Uterus (tissue), 4 donors: Measurements from ENCODE around the gene WIZ. TPM values are rescaled to one million over a fixed set of nuclear protein-coding genes. Genes with fewer than 3 reads are reported as not detected.

Experiments used
- DNase-seq, 2 donors: peaks; one replicate each; pipeline ENCODE4 v3.0.0-alpha.2; 2019 to 2020
- H3K27ac ChIP-seq, 2 donors: fragments of 200-600 bp; sonication (generic); 1 replicate in 1 of 2; 2 replicates in 1 of 2; pipeline ENCODE4 v1.5.1; 2016 to 2018
- H3K27me3 ChIP-seq, 2 donors: fragments of 200-600 bp; sonication (generic); one replicate each; pipeline ENCODE4 v1.5.1; 2018 to 2019; ENCODE audit warnings: control low read depth in 1 of 2
- H3K36me3 ChIP-seq, 2 donors: fragments of 200-600 bp; sonication (generic); one replicate each; pipeline ENCODE4 v1.5.1; 2019; ENCODE audit warnings: control low read depth in 1 of 2
- H3K4me1 ChIP-seq, 2 donors: fragments of 200-600 bp; sonication (generic); one replicate each; pipeline ENCODE4 v1.5.1; 2018 to 2019; ENCODE audit warnings: control low read depth in 1 of 2
- H3K4me3 ChIP-seq, 2 donors: fragments of 200-600 bp; sonication (generic); 1 replicate in 1 of 2; 2 replicates in 1 of 2; pipeline ENCODE4 v1.5.1; 2018 to 2019; ENCODE audit warnings: mild to moderate bottlenecking in 1 of 2
- H3K9me3 ChIP-seq, 2 donors: fragments of 200-600 bp; sonication (generic); one replicate each; pipeline ENCODE4 v1.5.1; 2019; ENCODE audit warnings: control low read depth in 1 of 2
- POLR2A ChIP-seq, 2 donors: fragments of 450-650 bp; IDR thresholded peaks; one replicate each; pipeline ENCODE4 v1.6.1; 2016; ENCODE audit warnings: antibody characterized with exemption in 2 of 2, mild to moderate bottlenecking in 1 of 2, moderate library complexity in 1 of 2
- intact Hi-C: fragments of 100-400 bp; cut with DNase I; formaldehyde crosslinking; loops from one replicate; pipeline ENCODE4 v1.15.1; 2023; ENCODE audit warnings: low total_unique reads
- total RNA-seq, 4 donors: library from RNA; depleted of rRNA in 3 of 4; stranded (reverse); fragments of >200 nt in 3 of 4; gene quantifications; one replicate each; pipeline versions ENCODE4 v1.1.0 to v1.2.4, GENCODE V29; 2014 to 2023
- TF ChIP-seq, protein P1 (sequence below), 4 experiments: fragments of 200-600 bp in 2 of 4; fragments of 450-650 bp in 2 of 4; sonication (generic) in 2 of 4; IDR thresholded peaks; one replicate each; pipeline ENCODE4 v1.5.1; 2016 to 2019; ENCODE audit warnings: antibody characterized with exemption in 4 of 4, mild to moderate bottlenecking in 2 of 4, moderate library complexity in 1 of 4
- donor health status: DM: yes; HTN: yes; CAD: no.

The WIZ gene
- total RNA-seq, 4 donors from 2014 or later, result 6.5 to 53.9 (median 8.5) TPM

GRCh38 chr19:15429825-15430467 lies 19.8 kb downstream of the WIZ start:
- H3K27ac ChIP-seq, result no peak overlapping the region
- no peak for DNase-seq
- H3K36me3 ChIP-seq, result no peaks in the 10 kb centered on the region
- H3K4me1 ChIP-seq, result peaks cover 9 to 18% of the 10 kb centered on the region in 2 donors
- no peaks in the 10 kb centered on the region for H3K9me3 ChIP-seq
- no peaks in the 10 kb centered on the region for H3K27me3 ChIP-seq
- H3K4me3 ChIP-seq, result no peak overlapping the region
- intact Hi-C loops, result no loop called here
- TF ChIP-seq, protein P1, sequence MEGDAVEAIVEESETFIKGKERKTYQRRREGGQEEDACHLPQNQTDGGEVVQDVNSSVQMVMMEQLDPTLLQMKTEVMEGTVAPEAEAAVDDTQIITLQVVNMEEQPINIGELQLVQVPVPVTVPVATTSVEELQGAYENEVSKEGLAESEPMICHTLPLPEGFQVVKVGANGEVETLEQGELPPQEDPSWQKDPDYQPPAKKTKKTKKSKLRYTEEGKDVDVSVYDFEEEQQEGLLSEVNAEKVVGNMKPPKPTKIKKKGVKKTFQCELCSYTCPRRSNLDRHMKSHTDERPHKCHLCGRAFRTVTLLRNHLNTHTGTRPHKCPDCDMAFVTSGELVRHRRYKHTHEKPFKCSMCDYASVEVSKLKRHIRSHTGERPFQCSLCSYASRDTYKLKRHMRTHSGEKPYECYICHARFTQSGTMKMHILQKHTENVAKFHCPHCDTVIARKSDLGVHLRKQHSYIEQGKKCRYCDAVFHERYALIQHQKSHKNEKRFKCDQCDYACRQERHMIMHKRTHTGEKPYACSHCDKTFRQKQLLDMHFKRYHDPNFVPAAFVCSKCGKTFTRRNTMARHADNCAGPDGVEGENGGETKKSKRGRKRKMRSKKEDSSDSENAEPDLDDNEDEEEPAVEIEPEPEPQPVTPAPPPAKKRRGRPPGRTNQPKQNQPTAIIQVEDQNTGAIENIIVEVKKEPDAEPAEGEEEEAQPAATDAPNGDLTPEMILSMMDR (IDR thresholded peaks at IDR 0.05), result no peak
- TF ChIP-seq POLR2A (IDR thresholded peaks at IDR 0.05), result no peak

- Histone ChIP-seq H3K27me3 (no peaks in the 10 kb centered on the region), H3K4me1 (peaks cover 9 to 18% of the 10 kb centered on the region in 2 donors), H3K36me3 (no peaks in the 10 kb centered on the region), H3K9me3 (no peaks in the 10 kb centered on the region), H3K4me3 (no peak overlapping the region), H3K27ac (no peak overlapping the region)
- DNase-seq, result no peak
- intact Hi-C loops, result no loop called here
- no peak for TF ChIP-seq POLR2A (IDR thresholded peaks at IDR 0.05)
- TF ChIP-seq, protein P1 (IDR thresholded peaks at IDR 0.05), result no peak
These were observed 20.6 kb downstream of the WIZ start for GRCh38 chr19:15428956-15429824.

DNA sequence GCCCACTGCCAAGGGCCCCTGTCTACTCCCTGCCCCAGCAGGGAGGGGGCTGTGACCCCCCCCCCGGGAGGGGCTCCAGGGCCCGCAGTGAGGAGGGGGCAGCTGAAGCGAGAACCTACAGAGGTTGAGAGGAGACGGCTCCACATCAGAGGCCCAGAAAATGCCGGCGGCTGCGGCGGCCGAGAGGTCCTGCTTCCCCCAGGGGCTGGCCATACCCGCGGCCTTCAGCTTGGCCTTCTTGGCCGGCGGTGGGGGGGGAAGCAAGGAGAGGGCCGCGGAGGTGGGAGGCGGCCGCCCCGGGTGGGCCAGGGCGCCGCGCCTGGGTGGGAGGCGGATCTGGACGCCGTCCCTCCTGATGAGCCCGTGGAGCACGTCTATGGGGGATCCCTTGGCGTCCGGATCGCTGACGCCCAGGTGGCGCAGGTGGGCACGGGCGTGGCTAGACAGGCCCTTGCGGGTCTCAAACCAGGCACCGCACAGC lies 21.7 kb downstream of the WIZ start:
- Histone ChIP-seq H3K36me3 (no peaks in the 10 kb centered on the region), H3K4me3 (no peak overlapping the region), H3K27me3 (no peaks in the 10 kb centered on the region), H3K9me3 (no peaks in the 10 kb centered on the region), H3K27ac (no peak overlapping the region), H3K4me1 (peaks cover 9 to 14% of the 10 kb centered on the region in 2 donors)
- DNase-seq, result no peak
- TF ChIP-seq, protein P1 (IDR thresholded peaks at IDR 0.05), result no peak
- no peak for TF ChIP-seq POLR2A (IDR thresholded peaks at IDR 0.05)
- intact Hi-C loops, result no loop called here

DNA sequence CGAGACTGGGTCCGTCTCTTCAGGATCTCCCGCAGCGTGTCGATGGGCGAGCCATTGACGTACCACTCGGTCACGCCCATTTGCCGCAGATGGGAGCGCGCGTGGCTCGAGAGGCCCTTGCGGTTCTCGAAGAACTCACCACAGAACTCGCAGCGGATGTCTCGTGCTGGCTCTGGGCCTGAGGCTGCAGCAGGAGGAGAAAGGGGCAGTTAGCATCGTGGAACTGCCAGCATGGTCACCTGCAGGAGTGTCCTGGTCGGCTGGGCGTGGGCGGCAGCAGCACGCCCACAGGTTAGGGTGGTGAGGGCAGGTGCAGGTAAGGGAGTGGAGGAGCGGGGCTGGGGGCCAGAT lies 22.4 kb downstream of the WIZ start:
- intact Hi-C loops, result no loop called here

More for the DNA sequence above, 22.4 kb downstream of the WIZ start:
- Histone ChIP-seq H3K27me3 (no peaks in the 10 kb centered on the region), H3K9me3 (no peaks in the 10 kb centered on the region), H3K27ac (no peak overlapping the region), H3K36me3 (no peaks in the 10 kb centered on the region), H3K4me1 (peaks cover 9 to 14% of the 10 kb centered on the region in 2 donors), H3K4me3 (no peak overlapping the region)
- no peak for TF ChIP-seq POLR2A (IDR thresholded peaks at IDR 0.05)
- TF ChIP-seq, protein P1 (IDR thresholded peaks at IDR 0.05), result no peak
- DNase-seq, result no peak
